PC-9 (cell line): ENCODE results near the gene CAPZA1.

ENCODE experiments used
- CTCF ChIP-seq: fragments of 200-600 bp; sonication (generic); conservative IDR thresholded peaks from 2 replicates; pipeline ENCODE4 v1.6.1; 2017; ENCODE audit warnings: mixed run types, antibody characterized with exemption, mild to moderate bottlenecking, moderate library complexity
- EZH2 ChIP-seq: fragments of 200-600 bp; sonication (generic); IDR thresholded peaks from 2 replicates; pipeline ENCODE4 v1.8.0; 2017; ENCODE audit warnings: antibody characterized with exemption, low read depth

- TF ChIP-seq CTCF (no peak), EZH2 (no peak)
Measured at GRCh38 chr1:112720800-112721199, 101.2 kb downstream of the CAPZA1 start.
